OCI-LY1 (cell line): Measurements from ENCODE around the gene NIM1K.

Experiments
- EZH2 ChIP-seq: fragments of 200-600 bp; sonication (generic), shearing (Covaris generic); IDR thresholded peaks from 2 replicates; pipeline ENCODE4 v1.8.0; 2017; ENCODE audit warnings: borderline replicate concordance, mixed run types, mild to moderate bottlenecking, antibody characterized with exemption, low read length, moderate library complexity, mixed read lengths
- TF ChIP-seq, protein P1 (sequence below): fragments of 200-600 bp; sonication (generic), shearing (Covaris generic); IDR thresholded peaks from 2 replicates; pipeline ENCODE4 v1.5.1; 2017; ENCODE audit warnings: mild to moderate bottlenecking, antibody characterized with exemption, low read length, moderate library complexity, mixed read lengths

GRCh38 chr5:43312699-43313034 is 120.6 kb downstream of the NIM1K start:
- TF ChIP-seq, protein P1, sequence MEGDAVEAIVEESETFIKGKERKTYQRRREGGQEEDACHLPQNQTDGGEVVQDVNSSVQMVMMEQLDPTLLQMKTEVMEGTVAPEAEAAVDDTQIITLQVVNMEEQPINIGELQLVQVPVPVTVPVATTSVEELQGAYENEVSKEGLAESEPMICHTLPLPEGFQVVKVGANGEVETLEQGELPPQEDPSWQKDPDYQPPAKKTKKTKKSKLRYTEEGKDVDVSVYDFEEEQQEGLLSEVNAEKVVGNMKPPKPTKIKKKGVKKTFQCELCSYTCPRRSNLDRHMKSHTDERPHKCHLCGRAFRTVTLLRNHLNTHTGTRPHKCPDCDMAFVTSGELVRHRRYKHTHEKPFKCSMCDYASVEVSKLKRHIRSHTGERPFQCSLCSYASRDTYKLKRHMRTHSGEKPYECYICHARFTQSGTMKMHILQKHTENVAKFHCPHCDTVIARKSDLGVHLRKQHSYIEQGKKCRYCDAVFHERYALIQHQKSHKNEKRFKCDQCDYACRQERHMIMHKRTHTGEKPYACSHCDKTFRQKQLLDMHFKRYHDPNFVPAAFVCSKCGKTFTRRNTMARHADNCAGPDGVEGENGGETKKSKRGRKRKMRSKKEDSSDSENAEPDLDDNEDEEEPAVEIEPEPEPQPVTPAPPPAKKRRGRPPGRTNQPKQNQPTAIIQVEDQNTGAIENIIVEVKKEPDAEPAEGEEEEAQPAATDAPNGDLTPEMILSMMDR = no peak
- TF ChIP-seq EZH2 = no peak
